Measurements from ENCODE around the gene CDCA4. TPM values are rescaled to one million over a fixed set of nuclear protein-coding genes. Genes with fewer than 3 reads are reported as not detected.
"Not testable (repeated sequence)": the region's sequence is repeated elsewhere in the genome, so short reads cannot be mapped to it uniquely, and the experiment has no call there.

Gene CDCA4
- polyA plus RNA-seq, 1 donor from 2014 or later: 5.4 TPM

- Histone ChIP-seq H3K36me3 (ENCODE audit: insufficient read depth, low read length) (no peaks in the 10 kb centered on the region), H3K79me2 (replicated peaks; ENCODE audit: insufficient read depth, low read length) (no peaks in the 10 kb centered on the region), H3F3A (ENCODE audit: insufficient read depth, low read length, poor library complexity, severe bottlenecking) (no peaks in the 10 kb centered on the region), H2AFZ (ENCODE audit: low read depth, low read length) (no peak overlapping the region), H3K27me3 (ENCODE audit: insufficient read depth, low read depth, low read length) (peaks cover 5% of the 10 kb centered on the region), H3K4me3 (ENCODE audit: low read length) (no peak overlapping the region), H4K20me1 (ENCODE audit: insufficient read depth) (no peaks in the 10 kb centered on the region), H3K9me3 (ENCODE audit: low read length) (no peaks in the 10 kb centered on the region), H3K4me2 (ENCODE audit: low read length) (no peak overlapping the region), H3K9me2 (ENCODE audit: insufficient read depth, low read length) (no peaks in the 10 kb centered on the region), H3K9ac (ENCODE audit: low read length) (no peak overlapping the region), H3K27ac (ENCODE audit: low read length) (no peak overlapping the region)
- TF ChIP-seq, protein P1, sequence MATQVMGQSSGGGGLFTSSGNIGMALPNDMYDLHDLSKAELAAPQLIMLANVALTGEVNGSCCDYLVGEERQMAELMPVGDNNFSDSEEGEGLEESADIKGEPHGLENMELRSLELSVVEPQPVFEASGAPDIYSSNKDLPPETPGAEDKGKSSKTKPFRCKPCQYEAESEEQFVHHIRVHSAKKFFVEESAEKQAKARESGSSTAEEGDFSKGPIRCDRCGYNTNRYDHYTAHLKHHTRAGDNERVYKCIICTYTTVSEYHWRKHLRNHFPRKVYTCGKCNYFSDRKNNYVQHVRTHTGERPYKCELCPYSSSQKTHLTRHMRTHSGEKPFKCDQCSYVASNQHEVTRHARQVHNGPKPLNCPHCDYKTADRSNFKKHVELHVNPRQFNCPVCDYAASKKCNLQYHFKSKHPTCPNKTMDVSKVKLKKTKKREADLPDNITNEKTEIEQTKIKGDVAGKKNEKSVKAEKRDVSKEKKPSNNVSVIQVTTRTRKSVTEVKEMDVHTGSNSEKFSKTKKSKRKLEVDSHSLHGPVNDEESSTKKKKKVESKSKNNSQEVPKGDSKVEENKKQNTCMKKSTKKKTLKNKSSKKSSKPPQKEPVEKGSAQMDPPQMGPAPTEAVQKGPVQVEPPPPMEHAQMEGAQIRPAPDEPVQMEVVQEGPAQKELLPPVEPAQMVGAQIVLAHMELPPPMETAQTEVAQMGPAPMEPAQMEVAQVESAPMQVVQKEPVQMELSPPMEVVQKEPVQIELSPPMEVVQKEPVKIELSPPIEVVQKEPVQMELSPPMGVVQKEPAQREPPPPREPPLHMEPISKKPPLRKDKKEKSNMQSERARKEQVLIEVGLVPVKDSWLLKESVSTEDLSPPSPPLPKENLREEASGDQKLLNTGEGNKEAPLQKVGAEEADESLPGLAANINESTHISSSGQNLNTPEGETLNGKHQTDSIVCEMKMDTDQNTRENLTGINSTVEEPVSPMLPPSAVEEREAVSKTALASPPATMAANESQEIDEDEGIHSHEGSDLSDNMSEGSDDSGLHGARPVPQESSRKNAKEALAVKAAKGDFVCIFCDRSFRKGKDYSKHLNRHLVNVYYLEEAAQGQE (IDR thresholded peaks at IDR 0.05; ENCODE audit: borderline replicate concordance): no peak
- no peak for TF ChIP-seq EZH2 (IDR thresholded peaks at IDR 0.05; ENCODE audit: borderline replicate concordance, insufficient read depth, low read length, poor library complexity, severe bottlenecking)
- TF ChIP-seq SMC3 (conservative IDR thresholded peaks at IDR 0.05; ENCODE audit: poor library complexity): no peak
- TF ChIP-seq, protein P2, sequence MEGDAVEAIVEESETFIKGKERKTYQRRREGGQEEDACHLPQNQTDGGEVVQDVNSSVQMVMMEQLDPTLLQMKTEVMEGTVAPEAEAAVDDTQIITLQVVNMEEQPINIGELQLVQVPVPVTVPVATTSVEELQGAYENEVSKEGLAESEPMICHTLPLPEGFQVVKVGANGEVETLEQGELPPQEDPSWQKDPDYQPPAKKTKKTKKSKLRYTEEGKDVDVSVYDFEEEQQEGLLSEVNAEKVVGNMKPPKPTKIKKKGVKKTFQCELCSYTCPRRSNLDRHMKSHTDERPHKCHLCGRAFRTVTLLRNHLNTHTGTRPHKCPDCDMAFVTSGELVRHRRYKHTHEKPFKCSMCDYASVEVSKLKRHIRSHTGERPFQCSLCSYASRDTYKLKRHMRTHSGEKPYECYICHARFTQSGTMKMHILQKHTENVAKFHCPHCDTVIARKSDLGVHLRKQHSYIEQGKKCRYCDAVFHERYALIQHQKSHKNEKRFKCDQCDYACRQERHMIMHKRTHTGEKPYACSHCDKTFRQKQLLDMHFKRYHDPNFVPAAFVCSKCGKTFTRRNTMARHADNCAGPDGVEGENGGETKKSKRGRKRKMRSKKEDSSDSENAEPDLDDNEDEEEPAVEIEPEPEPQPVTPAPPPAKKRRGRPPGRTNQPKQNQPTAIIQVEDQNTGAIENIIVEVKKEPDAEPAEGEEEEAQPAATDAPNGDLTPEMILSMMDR (IDR thresholded peaks at IDR 0.05; ENCODE audit: poor library complexity, severe bottlenecking): no peak
- no peak for TF ChIP-seq MXI1 (conservative IDR thresholded peaks at IDR 0.05; ENCODE audit: poor library complexity, severe bottlenecking)
- no peak for TF ChIP-seq TAF1 (IDR thresholded peaks at IDR 0.05; ENCODE audit: low read depth)
- no peak for TF ChIP-seq EP300 (conservative IDR thresholded peaks at IDR 0.05; ENCODE audit: poor library complexity, severe bottlenecking)
- TF ChIP-seq RAD21 (conservative IDR thresholded peaks at IDR 0.05): no peak
- TF ChIP-seq POLR2AphosphoS5 (IDR thresholded peaks at IDR 0.05): no peak
These were observed 18.7 kb upstream of the CDCA4 start for GRCh38 chr14:105039458-105040205.

DNA sequence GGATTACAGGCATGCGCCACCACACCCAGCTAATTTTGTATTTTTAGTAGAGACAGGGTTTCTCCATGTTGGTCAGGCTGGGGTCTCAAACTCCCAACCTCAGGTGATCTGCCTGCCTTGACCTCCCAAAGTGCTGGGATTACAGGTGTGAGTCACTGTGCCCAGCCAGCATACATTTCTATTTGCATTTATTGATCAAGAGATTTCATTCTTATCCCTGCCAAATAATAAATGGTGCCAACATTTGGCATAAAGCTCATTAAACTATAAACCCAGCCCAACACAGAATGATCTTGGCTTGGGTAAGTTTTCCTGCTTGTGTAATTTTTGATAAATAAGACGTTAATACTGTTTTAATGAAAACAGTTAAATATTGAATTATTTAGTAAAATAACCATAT is 14.7 kb upstream of the CDCA4 start:
- not testable (repeated sequence) for H3K79me2 ChIP-seq (replicated peaks; ENCODE audit: insufficient read depth, low read length); H3K36me3 ChIP-seq (ENCODE audit: insufficient read depth, low read length); H3F3A ChIP-seq (ENCODE audit: insufficient read depth, low read length, poor library complexity, severe bottlenecking); H2AFZ ChIP-seq (ENCODE audit: low read depth, low read length); H3K4me2 ChIP-seq (ENCODE audit: low read length); H4K20me1 ChIP-seq (ENCODE audit: insufficient read depth); H3K27ac ChIP-seq (ENCODE audit: low read length); H3K9ac ChIP-seq (ENCODE audit: low read length); H3K4me3 ChIP-seq (ENCODE audit: low read length); H3K9me2 ChIP-seq (ENCODE audit: insufficient read depth, low read length); H3K9me3 ChIP-seq (ENCODE audit: low read length)
- peaks cover 30% of the 10 kb centered on the region for H3K27me3 ChIP-seq (ENCODE audit: insufficient read depth, low read depth, low read length)

Measured in neural cell (in vitro differentiated cells).